Effector memory CD4-positive, alpha-beta T cell (primary cell): ENCODE results near the gene ID2.

ENCODE experiments used
- DNase-seq, 3 donors: peaks; one replicate each; pipeline ENCODE4 v3.0.0-alpha.2; 2020
- H3K27ac ChIP-seq: 2 replicates; pipeline ENCODE4 v1.7.0; 2013; ENCODE audit warnings: mild to moderate bottlenecking, low read length, moderate library complexity; ENCODE audit not compliant: insufficient read depth, poor library complexity, severe bottlenecking
- H3K27me3 ChIP-seq: replicated peaks from 2 replicates; pipeline ENCODE4 v1.7.0; 2013; ENCODE audit warnings: mild to moderate bottlenecking, low read length; ENCODE audit not compliant: insufficient read depth, control insufficient read depth, poor library complexity, severe bottlenecking
- H3K36me3 ChIP-seq: 2 replicates; pipeline ENCODE4 v1.7.0; 2013; ENCODE audit warnings: mild to moderate bottlenecking, low read length, moderate library complexity; ENCODE audit not compliant: control insufficient read depth, insufficient read depth
- H3K4me1 ChIP-seq: 2 replicates; pipeline ENCODE4 v1.7.0; 2013; ENCODE audit warnings: low read length, mild to moderate bottlenecking; ENCODE audit not compliant: control insufficient read depth, insufficient read depth, poor library complexity, severe bottlenecking
- H3K4me3 ChIP-seq: 2 replicates; pipeline ENCODE4 v1.7.0; 2013; ENCODE audit warnings: low read length, low read depth, mild to moderate bottlenecking; ENCODE audit not compliant: insufficient read depth, poor library complexity, severe bottlenecking
- H3K9me3 ChIP-seq: 2 replicates; pipeline ENCODE4 v1.7.0; 2013; ENCODE audit warnings: mild to moderate bottlenecking, low read length, moderate library complexity; ENCODE audit not compliant: control insufficient read depth

Gene ID2

GRCh38 chr2:8640498-8640897 is 41.4 kb upstream of the ID2 start:
- no peak for DNase-seq
- Histone ChIP-seq H3K36me3 (no peaks in the 10 kb centered on the region), H3K27me3 (no peaks in the 10 kb centered on the region), H3K9me3 (no peaks in the 10 kb centered on the region), H3K4me3 (no peak overlapping the region), H3K4me1 (no peaks in the 10 kb centered on the region), H3K27ac (no peak overlapping the region)

GRCh38 chr2:8641301-8641965 is 40.4 kb upstream of the ID2 start:
- H3K36me3 ChIP-seq = no peaks in the 10 kb centered on the region
- DNase-seq = no peak
- H3K27me3 ChIP-seq = no peaks in the 10 kb centered on the region

DNA sequence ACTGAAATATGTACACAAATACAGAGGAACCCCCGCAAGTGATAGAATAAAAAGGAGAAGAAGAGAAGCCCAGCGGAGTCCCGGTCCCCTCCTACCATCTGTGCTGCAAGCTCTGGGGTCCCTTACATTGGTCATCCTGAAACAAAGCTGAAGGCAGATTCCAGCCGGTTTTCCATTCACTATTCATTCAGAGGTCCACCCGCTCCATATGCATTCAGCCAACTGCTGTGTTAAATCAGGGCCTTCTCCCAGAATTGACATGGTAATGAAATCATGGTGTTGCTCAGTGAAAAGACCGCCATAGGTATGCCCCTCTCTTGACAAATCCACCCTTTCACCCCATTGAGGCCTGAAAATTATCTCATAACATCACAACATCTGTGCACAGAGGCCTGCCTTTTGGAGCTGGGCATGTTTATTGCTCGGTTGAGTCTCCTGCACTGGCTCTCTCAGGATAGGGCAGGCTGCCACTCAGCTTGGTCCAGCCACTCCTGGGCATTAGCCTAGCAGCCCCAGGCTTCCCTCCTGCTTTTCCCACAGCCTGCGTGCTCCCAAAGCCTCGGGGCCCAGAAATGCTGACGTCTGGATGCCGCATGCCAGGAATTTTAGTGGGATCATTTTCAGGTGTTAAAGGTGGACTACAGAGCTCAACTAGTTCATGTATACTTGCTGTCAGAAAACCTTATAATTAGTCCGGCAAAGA is 39.3 kb upstream of the ID2 start:
- no peak overlapping the region for H3K27ac ChIP-seq
- no peak overlapping the region for H3K4me3 ChIP-seq
- H3K27me3 ChIP-seq = no peaks in the 10 kb centered on the region
- no peaks in the 10 kb centered on the region for H3K4me1 ChIP-seq
- no peak for DNase-seq
- H3K36me3 ChIP-seq = no peaks in the 10 kb centered on the region
- no peaks in the 10 kb centered on the region for H3K9me3 ChIP-seq

More at GRCh38 chr2:8641301-8641965, 40.4 kb upstream of the ID2 start:
- H3K27ac ChIP-seq = no peak overlapping the region
- H3K9me3 ChIP-seq = no peaks in the 10 kb centered on the region
- H3K4me3 ChIP-seq = no peak overlapping the region
- no peaks in the 10 kb centered on the region for H3K4me1 ChIP-seq

DNA sequence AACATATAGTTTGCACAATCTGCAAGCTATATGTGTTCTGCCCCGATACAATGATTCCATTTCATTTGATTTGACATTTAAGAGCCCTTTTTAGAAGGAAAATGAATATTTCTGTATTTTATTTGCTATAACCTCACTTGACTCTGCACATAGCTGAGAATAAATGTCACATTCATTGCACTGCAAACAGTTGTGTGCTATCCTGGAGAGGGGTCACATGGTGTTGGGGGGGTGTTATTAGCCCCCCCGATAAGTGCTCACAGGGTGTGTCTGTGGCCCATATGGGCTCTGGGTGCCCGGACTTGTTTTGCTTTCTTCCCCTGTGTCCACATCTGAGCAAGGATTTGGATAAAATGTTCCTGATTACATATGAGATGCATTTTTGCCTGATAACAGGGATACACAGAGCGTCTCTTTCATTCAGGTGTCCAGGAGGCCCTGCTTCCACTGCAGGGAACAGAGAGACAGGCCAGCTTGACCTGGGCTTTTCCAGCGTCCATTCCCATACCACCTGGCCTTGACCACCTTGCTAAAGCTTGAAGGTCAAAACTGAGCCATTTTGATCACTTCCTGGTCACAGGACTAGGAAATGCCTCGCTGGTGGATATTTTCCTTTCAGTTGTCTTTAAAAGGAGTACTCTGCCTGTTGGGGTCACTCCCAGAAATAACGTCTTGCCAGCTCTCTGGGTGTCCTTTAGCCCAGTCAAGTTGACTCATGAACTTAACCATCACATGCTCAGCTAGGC is 38.4 kb upstream of the ID2 start:
- Histone ChIP-seq H3K9me3 (no peaks in the 10 kb centered on the region), H3K4me3 (no peak overlapping the region), H3K27ac (no peak overlapping the region), H3K36me3 (no peaks in the 10 kb centered on the region), H3K27me3 (no peaks in the 10 kb centered on the region), H3K4me1 (no peaks in the 10 kb centered on the region)
- no peak for DNase-seq

GRCh38 chr2:8643996-8644356 is 37.9 kb upstream of the ID2 start:
- Histone ChIP-seq H3K4me3 (no peak overlapping the region), H3K36me3 (no peaks in the 10 kb centered on the region), H3K27ac (no peak overlapping the region), H3K27me3 (no peaks in the 10 kb centered on the region), H3K4me1 (no peaks in the 10 kb centered on the region), H3K9me3 (no peaks in the 10 kb centered on the region)
- DNase-seq = no peak

GRCh38 chr2:8644605-8645175 is 37.2 kb upstream of the ID2 start:
- no peak overlapping the region for H3K4me3 ChIP-seq
- H3K27ac ChIP-seq = no peak overlapping the region
- no peak for DNase-seq
- no peaks in the 10 kb centered on the region for H3K4me1 ChIP-seq
- H3K27me3 ChIP-seq = no peaks in the 10 kb centered on the region
- H3K9me3 ChIP-seq = no peaks in the 10 kb centered on the region
- no peaks in the 10 kb centered on the region for H3K36me3 ChIP-seq

DNA sequence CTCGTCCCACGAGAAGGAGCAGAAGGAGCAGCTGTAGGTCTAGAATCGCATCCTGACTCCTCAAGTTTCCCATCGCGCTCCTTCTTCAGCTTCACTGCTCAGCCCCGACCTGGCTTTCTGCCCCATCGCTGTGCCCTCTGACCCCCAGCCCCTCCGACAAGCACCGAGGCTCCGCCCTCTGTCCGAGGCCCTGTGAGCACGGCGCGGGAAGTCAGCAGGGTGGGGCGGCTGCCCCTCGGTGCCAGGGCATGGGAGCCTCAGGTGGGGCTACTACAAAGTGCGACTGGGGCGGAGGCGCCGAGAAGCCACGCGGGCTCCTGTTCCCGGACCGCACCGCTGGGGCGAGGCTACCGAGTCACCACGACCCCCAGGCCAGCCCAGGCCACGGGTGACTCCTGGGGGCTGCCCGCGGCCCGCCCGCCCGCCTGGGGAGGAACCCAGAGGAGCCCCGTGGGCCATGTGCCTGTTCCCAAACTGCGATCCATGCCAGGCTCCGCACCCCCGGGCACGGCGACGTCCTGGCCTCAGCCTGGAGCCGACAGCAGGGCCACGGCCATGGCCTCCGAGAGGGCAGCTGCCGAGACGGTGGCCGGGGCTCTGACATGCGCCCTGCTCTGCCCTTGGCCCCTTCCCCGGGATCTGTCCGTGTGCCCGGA is 36.6 kb upstream of the ID2 start:
- Histone ChIP-seq H3K4me3 (no peak overlapping the region), H3K27ac (no peak overlapping the region), H3K27me3 (no peaks in the 10 kb centered on the region), H3K36me3 (no peaks in the 10 kb centered on the region), H3K4me1 (no peaks in the 10 kb centered on the region), H3K9me3 (no peaks in the 10 kb centered on the region)
- no peak for DNase-seq

- H3K4me3 ChIP-seq = no peak overlapping the region
- no peak overlapping the region for H3K27ac ChIP-seq
- H3K36me3 ChIP-seq = no peaks in the 10 kb centered on the region
- H3K9me3 ChIP-seq = no peaks in the 10 kb centered on the region
- H3K27me3 ChIP-seq = no peaks in the 10 kb centered on the region
- no peaks in the 10 kb centered on the region for H3K4me1 ChIP-seq
- no peak for DNase-seq
Observed at GRCh38 chr2:8646731-8647461, 35.0 kb upstream of the ID2 start.

DNA sequence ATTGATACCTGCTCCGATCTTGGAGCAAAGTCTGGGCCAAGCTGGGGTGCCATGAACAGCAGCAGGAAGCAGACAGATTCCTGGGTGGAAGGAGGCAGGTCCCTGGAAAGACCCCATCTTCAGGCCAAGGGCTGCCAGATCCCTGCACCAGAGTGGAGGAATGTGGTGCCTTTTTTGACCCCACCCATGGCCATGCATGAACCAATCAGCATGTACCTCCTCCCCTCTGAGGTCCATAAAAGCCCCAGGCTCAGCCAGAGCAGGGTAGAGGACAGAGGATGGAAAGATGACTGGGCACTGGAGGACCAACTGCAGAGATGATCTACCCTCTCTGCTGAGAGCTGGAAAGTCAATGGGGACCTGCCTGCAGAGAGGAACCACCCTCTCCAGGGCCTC is 34.4 kb upstream of the ID2 start:
- H3K27ac ChIP-seq = no peak overlapping the region
- no peaks in the 10 kb centered on the region for H3K4me1 ChIP-seq
- H3K36me3 ChIP-seq = no peaks in the 10 kb centered on the region
- H3K9me3 ChIP-seq = no peaks in the 10 kb centered on the region
- no peak for DNase-seq
- H3K4me3 ChIP-seq = no peak overlapping the region
- H3K27me3 ChIP-seq = no peaks in the 10 kb centered on the region
